Measurements from ENCODE around the gene RAPGEF6.

DNA sequence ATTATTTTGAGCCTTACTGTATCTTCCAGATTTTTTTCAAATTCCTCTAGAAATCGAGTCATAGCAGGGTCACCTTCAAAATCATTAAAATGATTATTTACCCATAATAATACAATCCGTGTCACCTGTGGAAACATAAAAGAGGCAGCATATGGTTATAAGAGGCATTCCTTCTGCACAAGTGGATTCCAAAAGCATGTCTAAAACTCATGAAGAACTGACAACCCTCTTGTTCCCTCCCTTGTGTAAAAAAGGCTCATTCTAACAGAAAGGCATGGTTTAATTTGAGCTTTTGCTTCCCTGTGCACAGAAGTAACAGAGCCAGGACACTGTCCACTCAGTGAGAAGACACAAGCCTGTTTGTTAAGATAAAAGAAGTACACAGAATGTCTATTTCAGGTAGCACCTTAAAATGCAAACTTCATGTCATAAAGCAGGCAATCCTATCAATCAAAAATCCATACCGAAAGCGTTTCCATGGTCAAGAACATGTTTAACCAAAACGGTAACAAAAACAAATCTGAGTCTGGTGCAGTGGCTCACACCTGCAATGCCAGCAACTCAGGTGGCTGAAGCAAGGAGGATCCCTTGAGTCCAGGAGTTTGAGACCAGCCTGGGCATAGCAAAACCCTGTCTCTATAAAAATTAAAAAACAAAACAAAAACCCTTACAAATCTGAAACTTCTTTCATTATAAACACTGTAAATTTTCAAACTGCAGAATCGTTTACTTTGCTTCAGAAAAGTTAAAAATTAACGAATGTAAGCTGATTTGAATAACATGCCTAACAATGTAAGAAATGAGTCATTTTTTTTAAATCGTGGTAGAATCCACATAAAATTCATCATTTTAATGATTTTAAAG, 139.3 kb downstream of the RAPGEF6 start:
- TF ChIP-seq POLR2A (IDR thresholded peaks at IDR 0.05) = no peak
- TF ChIP-seq, protein P1, sequence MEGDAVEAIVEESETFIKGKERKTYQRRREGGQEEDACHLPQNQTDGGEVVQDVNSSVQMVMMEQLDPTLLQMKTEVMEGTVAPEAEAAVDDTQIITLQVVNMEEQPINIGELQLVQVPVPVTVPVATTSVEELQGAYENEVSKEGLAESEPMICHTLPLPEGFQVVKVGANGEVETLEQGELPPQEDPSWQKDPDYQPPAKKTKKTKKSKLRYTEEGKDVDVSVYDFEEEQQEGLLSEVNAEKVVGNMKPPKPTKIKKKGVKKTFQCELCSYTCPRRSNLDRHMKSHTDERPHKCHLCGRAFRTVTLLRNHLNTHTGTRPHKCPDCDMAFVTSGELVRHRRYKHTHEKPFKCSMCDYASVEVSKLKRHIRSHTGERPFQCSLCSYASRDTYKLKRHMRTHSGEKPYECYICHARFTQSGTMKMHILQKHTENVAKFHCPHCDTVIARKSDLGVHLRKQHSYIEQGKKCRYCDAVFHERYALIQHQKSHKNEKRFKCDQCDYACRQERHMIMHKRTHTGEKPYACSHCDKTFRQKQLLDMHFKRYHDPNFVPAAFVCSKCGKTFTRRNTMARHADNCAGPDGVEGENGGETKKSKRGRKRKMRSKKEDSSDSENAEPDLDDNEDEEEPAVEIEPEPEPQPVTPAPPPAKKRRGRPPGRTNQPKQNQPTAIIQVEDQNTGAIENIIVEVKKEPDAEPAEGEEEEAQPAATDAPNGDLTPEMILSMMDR (IDR thresholded peaks at IDR 0.05) = no peak

Measured in adrenal gland (tissue), 5 donors.